ENCODE results near the gene MED27. TPM values are rescaled to one million over a fixed set of nuclear protein-coding genes. Genes with fewer than 3 reads are reported as not detected.

Gene MED27
- 19.1 and 25.4 TPM in 2 replicates for total RNA-seq

GRCh38 chr9:132079391-132080091 lies at the start of gene MED27:
MED27 (minus strand) TSS chr9:132079867; CDS start chr9:132079844, 23 bp downstream.
- peak; percentile 58 for DNase-seq (ENCODE audit: extremely low read depth, low read depth, low spot score)

- DNase-seq (ENCODE audit: extremely low read depth, low read depth, low spot score) = no peak
These were observed 48.3 kb upstream of the MED27 start for GRCh38 chr9:132127888-132128534.

- no peak for DNase-seq (ENCODE audit: extremely low read depth, low read depth, low spot score)
These were observed 47.1 kb upstream of the MED27 start for GRCh38 chr9:132126680-132127236.

GRCh38 chr9:132125944-132126679 lies 46.4 kb upstream of the MED27 start:
- no peak for DNase-seq (ENCODE audit: extremely low read depth, low read depth, low spot score)

- DNase-seq (ENCODE audit: extremely low read depth, low read depth, low spot score) = no peak
These were observed 45.7 kb upstream of the MED27 start for GRCh38 chr9:132125361-132125760.

- DNase-seq (ENCODE audit: extremely low read depth, low read depth, low spot score) = no peak
These were observed 45.1 kb upstream of the MED27 start for GRCh38 chr9:132124800-132125199.

GRCh38 chr9:132121021-132121420 lies 41.4 kb upstream of the MED27 start:
- DNase-seq (ENCODE audit: extremely low read depth, low read depth, low spot score) = no peak

- no peak for DNase-seq (ENCODE audit: extremely low read depth, low read depth, low spot score)
These were observed 38.0 kb upstream of the MED27 start for GRCh38 chr9:132117694-132118093.

- no peak for DNase-seq (ENCODE audit: extremely low read depth, low read depth, low spot score)
These were observed 36.9 kb upstream of the MED27 start for GRCh38 chr9:132116583-132116982.

GRCh38 chr9:132114102-132114707 lies 34.5 kb upstream of the MED27 start:
- no peak for DNase-seq (ENCODE audit: extremely low read depth, low read depth, low spot score)

- no peak for DNase-seq (ENCODE audit: extremely low read depth, low read depth, low spot score)
These were observed 29.6 kb upstream of the MED27 start for GRCh38 chr9:132109291-132109690.

GRCh38 chr9:132108728-132109127 lies 29.1 kb upstream of the MED27 start:
- no peak for DNase-seq (ENCODE audit: extremely low read depth, low read depth, low spot score)

- no peak for DNase-seq (ENCODE audit: extremely low read depth, low read depth, low spot score)
These were observed 20.2 kb upstream of the MED27 start for GRCh38 chr9:132099741-132100407.

GRCh38 chr9:132099167-132099566 lies 19.5 kb upstream of the MED27 start:
- DNase-seq (ENCODE audit: extremely low read depth, low read depth, low spot score) = no peak

GRCh38 chr9:132094314-132094791 lies 14.7 kb upstream of the MED27 start:
- DNase-seq (ENCODE audit: extremely low read depth, low read depth, low spot score) = no peak

- no peak for DNase-seq (ENCODE audit: extremely low read depth, low read depth, low spot score)
These were observed 11.1 kb upstream of the MED27 start for GRCh38 chr9:132090771-132091170.

GRCh38 chr9:132087438-132088030 lies 7.9 kb upstream of the MED27 start:
- DNase-seq (ENCODE audit: extremely low read depth, low read depth, low spot score) = no peak

GRCh38 chr9:132082188-132082587 lies 2.5 kb upstream of the MED27 start:
- DNase-seq (ENCODE audit: extremely low read depth, low read depth, low spot score) = no peak

- no peak for DNase-seq (ENCODE audit: extremely low read depth, low read depth, low spot score)
These were observed 839 bp downstream of the MED27 start for GRCh38 chr9:132078699-132079356.
